Vagina (tissue), 2 donors: Measurements from ENCODE around the gene DAB1. TPM values are rescaled to one million over a fixed set of nuclear protein-coding genes. Genes with fewer than 3 reads are reported as not detected.

Source experiments
- DNase-seq, 2 donors: peaks; one replicate each; pipeline ENCODE4 v3.0.0-alpha.2; 2017; ENCODE audit errors: extremely low spot score in 2 of 2
- H3K27ac ChIP-seq: fragments of 200-600 bp; sonication (generic); one replicate; pipeline ENCODE4 v1.5.1; 2019
- H3K27me3 ChIP-seq: fragments of 200-600 bp; sonication (generic); one replicate; pipeline ENCODE4 v1.5.1; 2019
- H3K36me3 ChIP-seq, 2 donors: fragments of 200-600 bp; sonication (generic); one replicate each; pipeline ENCODE4 v1.5.1; 2017 to 2019
- H3K4me1 ChIP-seq: fragments of 200-600 bp; sonication (generic); one replicate; pipeline ENCODE4 v1.5.1; 2019
- H3K4me3 ChIP-seq, 2 donors: fragments of 200-600 bp; sonication (generic); 1 replicate in 1 of 2; 2 replicates in 1 of 2; pipeline ENCODE4 v1.5.1; 2016 to 2019
- H3K9me3 ChIP-seq: fragments of 200-600 bp; sonication (generic); one replicate; pipeline ENCODE4 v1.5.1; 2019
- POLR2A ChIP-seq, 2 donors: fragments of 450-650 bp; IDR thresholded peaks; one replicate each; pipeline ENCODE4 v1.6.1; 2017; ENCODE audit warnings: antibody characterized with exemption in 2 of 2, mild to moderate bottlenecking in 2 of 2, moderate library complexity in 2 of 2
- POLR2AphosphoS5 ChIP-seq, 2 donors: sonication (generic); formaldehyde crosslinking; IDR thresholded peaks; one replicate each; pipeline ENCODE4 v1.9.0; 2017; ENCODE audit warnings: antibody characterized with exemption in 2 of 2, mild to moderate bottlenecking in 2 of 2, low read depth in 1 of 2; ENCODE audit not compliant: insufficient read depth in 1 of 2
- intact Hi-C: fragments of 100-400 bp; cut with DNase I; formaldehyde crosslinking; loops from one replicate; pipeline ENCODE4 v1.15.1; 2023
- total RNA-seq: library from RNA; depleted of rRNA; stranded (reverse); fragments of >200 nt; gene quantifications from one replicate; pipeline ENCODE4 v1.2.3, GENCODE V29; 2016
- TF ChIP-seq, protein P1 (sequence below), 3 experiments: fragments of 450-650 bp in 2 of 3; fragments of 200-600 bp in 1 of 3; sonication (generic) in 1 of 3; IDR thresholded peaks; one replicate each; pipeline ENCODE4 v1.5.1; 2017 to 2019; ENCODE audit warnings: antibody characterized with exemption in 3 of 3, mild to moderate bottlenecking in 2 of 3, moderate library complexity in 2 of 3

Gene DAB1
- total RNA-seq, 1 donor from 2014 or later = 0.25 TPM

DNA sequence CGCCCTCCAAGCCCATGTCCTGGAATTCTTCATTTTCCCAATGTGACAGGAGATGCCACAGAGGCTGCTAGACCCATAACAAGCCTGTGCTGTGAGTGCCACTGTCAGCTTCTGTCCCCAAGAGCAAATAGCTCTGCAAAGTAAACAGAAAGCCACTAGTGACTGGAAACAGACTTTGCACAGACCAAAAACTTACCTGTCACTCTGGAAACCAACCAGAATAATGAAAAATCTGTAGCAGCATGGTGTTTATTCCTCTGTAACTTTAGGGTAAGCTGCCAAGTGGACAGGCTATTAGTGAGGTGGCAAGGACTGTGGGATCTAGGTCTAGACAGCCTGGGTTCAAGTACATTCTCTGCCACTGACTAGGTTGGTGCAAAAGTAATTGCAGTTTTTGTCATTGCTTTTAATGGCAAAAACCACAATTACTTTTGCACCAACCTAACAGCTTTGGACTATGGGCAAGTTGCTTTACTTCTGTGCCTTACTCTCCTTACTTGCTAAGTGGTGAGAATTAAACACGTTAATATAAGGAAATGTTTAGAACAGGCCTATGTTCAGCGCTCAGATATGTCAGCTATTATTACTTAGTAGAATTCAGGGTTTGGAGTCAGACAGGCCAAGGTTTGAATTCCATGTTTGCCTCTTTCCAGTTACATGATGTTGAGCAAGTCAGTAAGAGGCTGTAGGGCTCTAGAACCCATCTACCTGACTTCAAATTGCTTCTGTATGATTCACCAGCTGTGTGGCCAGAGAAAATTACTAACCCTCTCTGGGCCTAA lies 457.8 kb downstream of the DAB1 start, which contains the start of gene C8B:
TSS of gene C8B (minus strand) at position 100 of the 782 bp plus-strand sequence. CDS start at position 33, 67 bp downstream.
- Histone ChIP-seq H3K4me1 (no peaks in the 10 kb centered on the region), H3K9me3 (no peaks in the 10 kb centered on the region), H3K27ac (no peak within 1 kb of the TSS), H3K27me3 (no peaks in the 10 kb centered on the region), H3K4me3 (no peak within 1 kb of the TSS), H3K36me3 (no peaks in the 10 kb centered on the region)
- no peak for TF ChIP-seq POLR2A (IDR thresholded peaks at IDR 0.05)
- TF ChIP-seq POLR2AphosphoS5 (IDR thresholded peaks at IDR 0.05; ENCODE audit: insufficient read depth in 1 of 2, low read depth in 1 of 2) = no peak
- TF ChIP-seq, protein P1, sequence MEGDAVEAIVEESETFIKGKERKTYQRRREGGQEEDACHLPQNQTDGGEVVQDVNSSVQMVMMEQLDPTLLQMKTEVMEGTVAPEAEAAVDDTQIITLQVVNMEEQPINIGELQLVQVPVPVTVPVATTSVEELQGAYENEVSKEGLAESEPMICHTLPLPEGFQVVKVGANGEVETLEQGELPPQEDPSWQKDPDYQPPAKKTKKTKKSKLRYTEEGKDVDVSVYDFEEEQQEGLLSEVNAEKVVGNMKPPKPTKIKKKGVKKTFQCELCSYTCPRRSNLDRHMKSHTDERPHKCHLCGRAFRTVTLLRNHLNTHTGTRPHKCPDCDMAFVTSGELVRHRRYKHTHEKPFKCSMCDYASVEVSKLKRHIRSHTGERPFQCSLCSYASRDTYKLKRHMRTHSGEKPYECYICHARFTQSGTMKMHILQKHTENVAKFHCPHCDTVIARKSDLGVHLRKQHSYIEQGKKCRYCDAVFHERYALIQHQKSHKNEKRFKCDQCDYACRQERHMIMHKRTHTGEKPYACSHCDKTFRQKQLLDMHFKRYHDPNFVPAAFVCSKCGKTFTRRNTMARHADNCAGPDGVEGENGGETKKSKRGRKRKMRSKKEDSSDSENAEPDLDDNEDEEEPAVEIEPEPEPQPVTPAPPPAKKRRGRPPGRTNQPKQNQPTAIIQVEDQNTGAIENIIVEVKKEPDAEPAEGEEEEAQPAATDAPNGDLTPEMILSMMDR (IDR thresholded peaks at IDR 0.05) = no peak
- intact Hi-C loops = no loop called here
- no peak for DNase-seq

- TF ChIP-seq POLR2A (IDR thresholded peaks at IDR 0.05) (no peak), POLR2AphosphoS5 (IDR thresholded peaks at IDR 0.05; ENCODE audit: insufficient read depth in 1 of 2, low read depth in 1 of 2) (no peak)
- TF ChIP-seq, protein P1 (IDR thresholded peaks at IDR 0.05) = no peak
- Histone ChIP-seq H3K4me1 (no peaks in the 10 kb centered on the region), H3K4me3 (no peak overlapping the region), H3K27me3 (no peaks in the 10 kb centered on the region), H3K9me3 (no peaks in the 10 kb centered on the region), H3K36me3 (no peaks in the 10 kb centered on the region), H3K27ac (no peak overlapping the region)
- DNase-seq = no peak
- intact Hi-C loops = no loop called here
Measured at GRCh38 chr1:56965191-56965590, 458.7 kb downstream of the DAB1 start.

DNA sequence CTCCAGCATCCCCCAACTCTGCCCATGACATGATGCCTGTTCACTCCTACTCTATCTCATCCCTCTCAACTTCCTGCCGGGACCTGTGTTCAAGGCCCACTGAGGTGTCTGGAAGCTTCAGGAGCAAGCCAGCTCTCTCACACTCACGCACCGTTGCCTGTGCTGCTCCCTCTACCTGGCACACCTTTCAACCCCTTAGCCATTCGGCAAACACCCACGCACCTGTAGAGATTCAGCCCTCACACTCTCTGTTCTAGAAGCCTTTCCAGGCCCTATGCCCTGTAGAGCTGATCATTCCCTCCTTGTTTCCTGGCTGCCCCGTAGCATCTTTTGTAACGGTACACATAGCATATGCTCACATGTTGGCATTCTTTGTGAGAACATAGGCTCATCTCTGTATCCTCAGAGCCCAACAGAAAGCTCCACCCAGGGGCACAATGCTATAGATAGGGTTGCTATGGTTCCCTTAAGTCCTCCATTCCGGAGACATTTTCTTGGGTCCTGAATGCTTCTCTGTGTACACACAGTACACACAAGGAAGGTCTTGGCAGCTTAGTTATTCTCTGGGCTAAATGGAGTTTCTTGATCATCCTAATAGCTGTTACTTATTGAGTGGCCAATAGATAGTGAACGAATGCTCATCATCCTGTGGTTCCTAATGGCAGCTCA lies 459.4 kb downstream of the DAB1 start:
- Histone ChIP-seq H3K36me3 (no peaks in the 10 kb centered on the region), H3K4me3 (no peak overlapping the region), H3K4me1 (no peaks in the 10 kb centered on the region), H3K27ac (no peak overlapping the region), H3K9me3 (no peaks in the 10 kb centered on the region), H3K27me3 (no peaks in the 10 kb centered on the region)
- TF ChIP-seq, protein P1 (IDR thresholded peaks at IDR 0.05) = no peak
- TF ChIP-seq POLR2AphosphoS5 (IDR thresholded peaks at IDR 0.05; ENCODE audit: insufficient read depth in 1 of 2, low read depth in 1 of 2) (no peak), POLR2A (IDR thresholded peaks at IDR 0.05) (no peak)
- intact Hi-C loops = no loop called here
- no peak for DNase-seq

GRCh38 chr1:56963667-56964066 lies 460.2 kb downstream of the DAB1 start:
- TF ChIP-seq POLR2A (IDR thresholded peaks at IDR 0.05) (no peak), POLR2AphosphoS5 (IDR thresholded peaks at IDR 0.05; ENCODE audit: insufficient read depth in 1 of 2, low read depth in 1 of 2) (no peak)
- TF ChIP-seq, protein P1 (IDR thresholded peaks at IDR 0.05) = no peak
- no peak overlapping the region for H3K27ac ChIP-seq
- H3K27me3 ChIP-seq = no peaks in the 10 kb centered on the region
- H3K36me3 ChIP-seq = no peaks in the 10 kb centered on the region
- no peak for DNase-seq
- intact Hi-C loops = no loop called here
- H3K4me1 ChIP-seq = no peaks in the 10 kb centered on the region
- no peaks in the 10 kb centered on the region for H3K9me3 ChIP-seq
- no peak overlapping the region for H3K4me3 ChIP-seq

- Histone ChIP-seq H3K27me3 (no peaks in the 10 kb centered on the region), H3K4me3 (no peak overlapping the region), H3K36me3 (no peaks in the 10 kb centered on the region), H3K27ac (no peak overlapping the region), H3K4me1 (no peaks in the 10 kb centered on the region), H3K9me3 (no peaks in the 10 kb centered on the region)
- TF ChIP-seq POLR2A (IDR thresholded peaks at IDR 0.05) (no peak), POLR2AphosphoS5 (IDR thresholded peaks at IDR 0.05; ENCODE audit: insufficient read depth in 1 of 2, low read depth in 1 of 2) (no peak)
- TF ChIP-seq, protein P1 (IDR thresholded peaks at IDR 0.05) = no peak
- intact Hi-C loops = no loop called here
- no peak for DNase-seq
Measured at GRCh38 chr1:56961426-56961825, 462.4 kb downstream of the DAB1 start.
